ENCODE data around the gene MAPRE3. TPM values are rescaled to one million over a fixed set of nuclear protein-coding genes. Genes with fewer than 3 reads are reported as not detected.

The MAPRE3 gene
- total RNA-seq, 4 donors from 2014 or later: 4.2 to 14.9 (median 5.9) TPM

GRCh38 chr2:27042985-27043634 lies 72.7 kb downstream of the MAPRE3 start:
- peak in 1 of 3 donors; percentile 31 for DNase-seq
- TF ChIP-seq CTCF (IDR thresholded peaks at IDR 0.05): no peak
- no peak for TF ChIP-seq POLR2A (IDR thresholded peaks at IDR 0.05)
- Histone ChIP-seq H3K4me1 (peaks cover 0 to 12% (median 0%) of the 10 kb centered on the region in 4 donors), H3K27me3 (no peaks in the 10 kb centered on the region), H3K9me3 (no peaks in the 10 kb centered on the region), H3K4me3 (no peak overlapping the region), H3K36me3 (peaks cover 0 to 35% (median 0%) of the 10 kb centered on the region in 3 donors), H3K27ac (peak overlapping the region in 2 of 4 donors; percentile 16 to 56)

GRCh38 chr2:27049422-27050280 lies 79.2 kb downstream of the MAPRE3 start:
- Histone ChIP-seq H3K4me3 (peak overlapping the region; percentile 62 to 96 (median 92)), H3K27ac (peak overlapping the region; percentile 80 to 93 (median 90)), H3K9me3 (no peaks in the 10 kb centered on the region), H3K27me3 (no peaks in the 10 kb centered on the region), H3K36me3 (peaks cover 0 to 11% (median 0%) of the 10 kb centered on the region in 3 donors), H3K4me1 (peaks cover 0 to 14% (median 8%) of the 10 kb centered on the region in 4 donors)
- DNase-seq: peak in 2 of 3 donors; percentile 41 to 75
- TF ChIP-seq POLR2A (IDR thresholded peaks at IDR 0.05): no peak

- TF ChIP-seq CTCF (IDR thresholded peaks at IDR 0.05) (peak in 4 of 6 experiments; percentile 23 to 55 (median 52)), POLR2A (IDR thresholded peaks at IDR 0.05) (peak in 1 of 2 donors; percentile 18)
- DNase-seq: peak; percentile 89 to 97 (median 96)
- Histone ChIP-seq H3K4me3 (peak overlapping the region; percentile 62 to 96 (median 92)), H3K4me1 (peaks cover 0 to 14% (median 8%) of the 10 kb centered on the region in 4 donors), H3K27ac (peak overlapping the region; percentile 80 to 93 (median 90)), H3K9me3 (no peaks in the 10 kb centered on the region), H3K36me3 (peaks cover 0 to 19% (median 0%) of the 10 kb centered on the region in 3 donors), H3K27me3 (no peaks in the 10 kb centered on the region)
Observed at GRCh38 chr2:27050281-27050995, 80.0 kb downstream of the MAPRE3 start.

- peak; percentile 95 to 98 (median 96) for DNase-seq
- Histone ChIP-seq H3K27ac (peak within 1 kb of the TSS; percentile 80 to 93 (median 90)), H3K4me3 (peak within 1 kb of the TSS; percentile 62 to 96 (median 92)), H3K9me3 (no peaks in the 10 kb centered on the region), H3K4me1 (peaks cover 0 to 14% (median 8%) of the 10 kb centered on the region in 4 donors), H3K36me3 (peaks cover 0 to 27% (median 0%) of the 10 kb centered on the region in 3 donors), H3K27me3 (no peaks in the 10 kb centered on the region)
- TF ChIP-seq CTCF (IDR thresholded peaks at IDR 0.05) (peak in 2 of 6 experiments; percentile 5 to 6), POLR2A (IDR thresholded peaks at IDR 0.05) (peak in 1 of 2 donors; percentile 71)
Observed at GRCh38 chr2:27050996-27051901, 80.8 kb downstream of the MAPRE3 start, which contains the start of gene AGBL5. AGBL5 (plus strand) TSS chr2:27051668; CDS start chr2:27052959, 1,291 bp downstream.

- H3K4me1 ChIP-seq: peaks cover 0 to 14% (median 8%) of the 10 kb centered on the region in 4 donors
- DNase-seq: peak in 1 of 3 donors; percentile 67
- H3K36me3 ChIP-seq: peaks cover 0 to 34% (median 0%) of the 10 kb centered on the region in 3 donors
- TF ChIP-seq CTCF (IDR thresholded peaks at IDR 0.05) (no peak), POLR2A (IDR thresholded peaks at IDR 0.05) (no peak)
- H3K4me3 ChIP-seq: peak overlapping the region; percentile 62 to 96 (median 92)
- peak overlapping the region; percentile 80 to 93 (median 90) for H3K27ac ChIP-seq
- H3K27me3 ChIP-seq: no peaks in the 10 kb centered on the region
- no peaks in the 10 kb centered on the region for H3K9me3 ChIP-seq
Observed at GRCh38 chr2:27051902-27052645, 81.6 kb downstream of the MAPRE3 start.

Measured in Peyer's patch (tissue), 4 donors.